ENCODE measurements around the gene CSNK1D. TPM values are rescaled to one million over a fixed set of nuclear protein-coding genes. Genes with fewer than 3 reads are reported as not detected.

Gene CSNK1D
- total RNA-seq, 4 donors from 2014 or later, result 16.5 to 173 (median 44.6) TPM

- no peaks in the 10 kb centered on the region for H3K4me1 ChIP-seq
- H3K4me3 ChIP-seq, result no peak overlapping the region
- no peak for DNase-seq
- intact Hi-C loops (cut with DNase I; ENCODE audit: low total_unique reads), result no loop called here
- H3K9me3 ChIP-seq, result no peaks in the 10 kb centered on the region
- no peaks in the 10 kb centered on the region for H3K36me3 ChIP-seq
- H3K27ac ChIP-seq, result no peak overlapping the region
- no peaks in the 10 kb centered on the region for H3K27me3 ChIP-seq
- no peak for TF ChIP-seq POLR2A (IDR thresholded peaks at IDR 0.05)
- no peak for TF ChIP-seq CTCF (IDR thresholded peaks at IDR 0.05)
These were observed 31.6 kb upstream of the CSNK1D start for GRCh38 chr17:82304826-82305726.

GRCh38 chr17:82303944-82304808 is 30.7 kb upstream of the CSNK1D start:
- Histone ChIP-seq H3K27ac (no peak overlapping the region), H3K27me3 (no peaks in the 10 kb centered on the region), H3K36me3 (no peaks in the 10 kb centered on the region), H3K4me1 (no peaks in the 10 kb centered on the region), H3K4me3 (no peak overlapping the region), H3K9me3 (no peaks in the 10 kb centered on the region)
- intact Hi-C loops (cut with DNase I; ENCODE audit: low total_unique reads), result no loop called here
- DNase-seq, result no peak
- TF ChIP-seq POLR2A (IDR thresholded peaks at IDR 0.05), result no peak
- no peak for TF ChIP-seq CTCF (IDR thresholded peaks at IDR 0.05)

GRCh38 chr17:82302991-82303943 is 29.8 kb upstream of the CSNK1D start:
- DNase-seq, result no peak
- TF ChIP-seq POLR2A (IDR thresholded peaks at IDR 0.05) (no peak), CTCF (IDR thresholded peaks at IDR 0.05) (no peak)
- no peaks in the 10 kb centered on the region for H3K27me3 ChIP-seq
- H3K4me1 ChIP-seq, result peaks cover 0 to 7% of the 10 kb centered on the region in 2 donors
- no peaks in the 10 kb centered on the region for H3K36me3 ChIP-seq
- no peaks in the 10 kb centered on the region for H3K9me3 ChIP-seq
- H3K4me3 ChIP-seq, result no peak overlapping the region
- intact Hi-C loops (cut with DNase I; ENCODE audit: low total_unique reads), result no loop called here
- H3K27ac ChIP-seq, result no peak overlapping the region

- Histone ChIP-seq H3K27ac (no peak overlapping the region), H3K4me1 (peaks cover 0 to 12% of the 10 kb centered on the region in 2 donors), H3K4me3 (no peak overlapping the region), H3K27me3 (no peaks in the 10 kb centered on the region), H3K36me3 (no peaks in the 10 kb centered on the region), H3K9me3 (no peaks in the 10 kb centered on the region)
- TF ChIP-seq POLR2A (IDR thresholded peaks at IDR 0.05) (no peak), CTCF (IDR thresholded peaks at IDR 0.05) (no peak)
- DNase-seq, result no peak
- intact Hi-C loops (cut with DNase I; ENCODE audit: low total_unique reads), result no loop called here
These were observed 29.1 kb upstream of the CSNK1D start for GRCh38 chr17:82302568-82302963.
